OCI-LY7 (cell line): ENCODE data around the gene PRKD3. TPM values are rescaled to one million over a fixed set of nuclear protein-coding genes. Genes with fewer than 3 reads are reported as not detected.

ENCODE experiments used
- BruUV-seq: library from RNA; stranded (reverse); fragments of 400-500 nt; replicated peaks from 2 replicates; lab custom pipeline; 2021; lab: Mats Ljungman, UMichigan
- CTCF ChIA-PET: fragments of 300-600 bp; sonication (Branson Sonifier 250); formaldehyde crosslinking; loops from one replicate; lab custom pipeline; 2022; ENCODE audit warnings: antibody characterized with exemption; ENCODE audit not compliant: unreplicated experiment; lab: Charles Lee
- POLR2A ChIA-PET: fragments of 300-600 bp; sonication (Branson Sonifier 250); formaldehyde crosslinking; loops from one replicate; lab custom pipeline; 2022; ENCODE audit warnings: antibody characterized with exemption; lab: Charles Lee
- DNase-seq: peaks from one replicate; pipeline ENCODE4 v3.0.0-alpha.2; 2015; ENCODE audit warnings: low spot score
- H2AFZ ChIP-seq: fragments of 200-600 bp; sonication (generic), shearing (Covaris generic); 2 replicates; pipeline ENCODE4 v1.6.1; 2014; ENCODE audit warnings: mild to moderate bottlenecking, antibody characterized with exemption, low read length, moderate library complexity
- H3K27ac ChIP-seq: fragments of 200-600 bp; sonication (generic); 2 replicates; pipeline ENCODE4 v1.5.1; 2014; ENCODE audit warnings: mixed run types, low read depth, mild to moderate bottlenecking, moderate library complexity, low read length, inconsistent platforms; ENCODE audit not compliant: poor library complexity, severe bottlenecking
- H3K36me3 ChIP-seq: fragments of 200-600 bp; sonication (generic); 2 replicates; pipeline ENCODE4 v1.6.1; 2014; ENCODE audit warnings: mild to moderate bottlenecking, antibody characterized with exemption, low read length, moderate library complexity, mixed read lengths; ENCODE audit not compliant: insufficient read depth
- H3K4me1 ChIP-seq: fragments of 200-600 bp; sonication (generic); 2 replicates; pipeline ENCODE4 v1.5.1; 2014; ENCODE audit warnings: mild to moderate bottlenecking, low read length; ENCODE audit not compliant: insufficient read depth, poor library complexity, severe bottlenecking
- H3K4me2 ChIP-seq: fragments of 200-600 bp; sonication (generic); 2 replicates; pipeline ENCODE4 v1.6.1; 2014; ENCODE audit warnings: mild to moderate bottlenecking, low read length
- H3K4me3 ChIP-seq: fragments of 200-600 bp; sonication (generic); 2 replicates; pipeline ENCODE4 v1.5.1; 2014; ENCODE audit warnings: mild to moderate bottlenecking, low read depth, low read length; ENCODE audit not compliant: poor library complexity, severe bottlenecking
- H3K79me2 ChIP-seq: fragments of 200-600 bp; sonication (generic); 2 replicates; pipeline ENCODE4 v1.6.1; 2016; ENCODE audit warnings: low read depth, mild to moderate bottlenecking, low read length, moderate library complexity, mixed read lengths; ENCODE audit not compliant: insufficient read depth
- H3K9me2 ChIP-seq: fragments of 200-600 bp; sonication (generic); 2 replicates; pipeline ENCODE4 v1.6.1; 2016; ENCODE audit warnings: mild to moderate bottlenecking, low read length, mixed read lengths; ENCODE audit not compliant: insufficient read depth
- H3K9me3 ChIP-seq: fragments of 200-600 bp; sonication (generic); 2 replicates; pipeline ENCODE4 v1.6.1; 2014; ENCODE audit warnings: mild to moderate bottlenecking, mixed run types, low read length, mixed read lengths
- H4K20me1 ChIP-seq: fragments of 200-600 bp; sonication (generic); 2 replicates; pipeline ENCODE4 v1.6.1; 2014; ENCODE audit warnings: mild to moderate bottlenecking, antibody characterized with exemption, low read length, moderate library complexity, mixed read lengths; ENCODE audit not compliant: insufficient read depth
- EZH2phosphoT487 ChIP-seq: fragments of 200-600 bp; sonication (generic); IDR thresholded peaks from 2 replicates; pipeline ENCODE4 v1.6.1; 2018; ENCODE audit warnings: low read depth, borderline replicate concordance, mild to moderate bottlenecking, mixed run types, antibody characterized with exemption, low read length, moderate library complexity, mixed read lengths
- intact Hi-C: fragments of 100-400 bp; cut with micrococcal nuclease; formaldehyde crosslinking; loops from one replicate; pipeline ENCODE4 v1.10.0; 2022; ENCODE audit not compliant: unreplicated experiment
- total RNA-seq, 2 experiments: library from RNA; depleted of rRNA in 1 of 2; stranded (reverse); fragments of >200 nt in 1 of 2; shearing (Covaris generic) in 1 of 2; gene quantifications; 2 replicates each; pipeline ENCODE4 v1.2.3, GENCODE V29; 2014 to 2022
- TF ChIP-seq, protein P1 (sequence below): fragments of 200-600 bp; sonication (generic); conservative IDR thresholded peaks from 2 replicates; pipeline ENCODE4 v1.5.1; 2014; ENCODE audit warnings: mild to moderate bottlenecking, antibody characterized with exemption, low read length, moderate library complexity, mixed read lengths

The PRKD3 gene
- total RNA-seq, 2 experiments from 2014 or later = 74.3 to 174 TPM

DNA sequence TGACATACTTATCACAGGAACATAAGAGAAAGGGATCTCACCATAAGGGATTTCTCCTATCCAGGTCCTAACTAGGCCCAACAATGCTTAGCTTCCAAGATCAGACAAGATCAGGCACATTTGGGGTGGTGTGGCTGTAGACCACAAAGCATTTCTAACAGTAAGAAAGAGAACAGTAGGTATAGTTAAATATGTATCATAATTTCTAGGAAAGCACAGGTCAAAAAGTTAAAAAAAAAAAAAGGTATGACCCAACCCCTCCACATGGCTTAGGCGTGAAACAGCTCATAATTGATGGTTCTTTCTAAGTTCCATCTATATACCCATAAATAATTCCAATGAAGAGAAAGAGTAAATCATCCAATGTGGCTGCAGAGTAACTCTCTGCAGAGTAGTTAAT lies 6.9 kb downstream of the PRKD3 start:
- DNase-seq = no peak
- intact Hi-C loops = loop anchor here (1.0 kb wide), 1 partner anchor 20 kb away; no protein-coding TSS in a partner anchor
- ChIA-PET CTCF (interaction anchor here (0.5 kb wide), 1 partner anchor 32 kb away, joined by 3 read pairs; no protein-coding TSS in a partner anchor), POLR2A (interaction anchor here (0.6 to 17.9 kb wide), 12 partner anchors 10 to 339 kb away, joined by 3 to 365 read pairs (median 8); no protein-coding TSS in a partner anchor)
- H3K4me3 ChIP-seq = peak overlapping the region; percentile 98
- peaks cover 100% of the 10 kb centered on the region for H3K79me2 ChIP-seq
- H3K4me2 ChIP-seq = peak overlapping the region; percentile 96
- H3K36me3 ChIP-seq = peaks cover 93% of the 10 kb centered on the region
- peaks cover 53% of the 10 kb centered on the region for H4K20me1 ChIP-seq
- no TSS peak for BruUV-seq
- no peaks in the 10 kb centered on the region for H3K9me2 ChIP-seq
- no peaks in the 10 kb centered on the region for H3K9me3 ChIP-seq
- H3K4me1 ChIP-seq = peaks cover 96% of the 10 kb centered on the region
- TF ChIP-seq, protein P1, sequence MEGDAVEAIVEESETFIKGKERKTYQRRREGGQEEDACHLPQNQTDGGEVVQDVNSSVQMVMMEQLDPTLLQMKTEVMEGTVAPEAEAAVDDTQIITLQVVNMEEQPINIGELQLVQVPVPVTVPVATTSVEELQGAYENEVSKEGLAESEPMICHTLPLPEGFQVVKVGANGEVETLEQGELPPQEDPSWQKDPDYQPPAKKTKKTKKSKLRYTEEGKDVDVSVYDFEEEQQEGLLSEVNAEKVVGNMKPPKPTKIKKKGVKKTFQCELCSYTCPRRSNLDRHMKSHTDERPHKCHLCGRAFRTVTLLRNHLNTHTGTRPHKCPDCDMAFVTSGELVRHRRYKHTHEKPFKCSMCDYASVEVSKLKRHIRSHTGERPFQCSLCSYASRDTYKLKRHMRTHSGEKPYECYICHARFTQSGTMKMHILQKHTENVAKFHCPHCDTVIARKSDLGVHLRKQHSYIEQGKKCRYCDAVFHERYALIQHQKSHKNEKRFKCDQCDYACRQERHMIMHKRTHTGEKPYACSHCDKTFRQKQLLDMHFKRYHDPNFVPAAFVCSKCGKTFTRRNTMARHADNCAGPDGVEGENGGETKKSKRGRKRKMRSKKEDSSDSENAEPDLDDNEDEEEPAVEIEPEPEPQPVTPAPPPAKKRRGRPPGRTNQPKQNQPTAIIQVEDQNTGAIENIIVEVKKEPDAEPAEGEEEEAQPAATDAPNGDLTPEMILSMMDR = no peak
- no peak for TF ChIP-seq EZH2phosphoT487
- H2AFZ ChIP-seq = no peak overlapping the region
- peak overlapping the region; percentile 74 for H3K27ac ChIP-seq

DNA sequence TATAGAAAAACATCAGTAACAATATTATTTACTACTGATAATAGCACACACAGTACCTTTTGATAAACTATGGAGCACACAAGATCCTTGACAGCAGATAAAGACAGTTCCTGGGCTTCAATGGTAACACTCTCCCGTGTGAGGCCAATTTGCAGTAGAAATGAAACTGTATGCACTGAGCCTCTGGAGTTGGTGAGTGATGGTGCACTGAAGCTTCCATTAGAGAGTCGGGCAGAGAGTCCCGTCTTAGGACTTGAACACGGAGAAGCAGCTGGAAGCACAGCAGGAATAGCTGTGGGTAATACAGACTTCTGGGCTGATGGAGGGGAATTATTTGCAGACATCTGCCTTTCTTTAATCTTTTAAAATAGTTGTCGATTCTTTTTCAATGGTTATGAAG lies 8.5 kb downstream of the PRKD3 start:
- intact Hi-C loops = loop anchor here (1.0 kb wide), 1 partner anchor 8 kb away; the partner anchor contains the start of gene PRKD3
- peak; percentile 42 for DNase-seq
- Histone ChIP-seq H3K79me2 (peaks cover 100% of the 10 kb centered on the region), H2AFZ (no peak overlapping the region), H3K36me3 (peaks cover 92% of the 10 kb centered on the region), H3K27ac (peak overlapping the region; percentile 32), H3K4me2 (peak overlapping the region; percentile 96), H3K4me3 (peak overlapping the region; percentile 98), H4K20me1 (peaks cover 51% of the 10 kb centered on the region), H3K4me1 (peaks cover 100% of the 10 kb centered on the region), H3K9me3 (no peaks in the 10 kb centered on the region), H3K9me2 (no peaks in the 10 kb centered on the region)
- BruUV-seq = no TSS peak
- TF ChIP-seq, protein P1 = no peak
- no peak for TF ChIP-seq EZH2phosphoT487
- POLR2A ChIA-PET = interaction anchor here (0.6 to 17.9 kb wide), 17 partner anchors 7 to 1597 kb away, joined by 3 to 365 read pairs (median 5); partner anchors contain the start of gene PRKD3
- CTCF ChIA-PET = no interaction called here

DNA sequence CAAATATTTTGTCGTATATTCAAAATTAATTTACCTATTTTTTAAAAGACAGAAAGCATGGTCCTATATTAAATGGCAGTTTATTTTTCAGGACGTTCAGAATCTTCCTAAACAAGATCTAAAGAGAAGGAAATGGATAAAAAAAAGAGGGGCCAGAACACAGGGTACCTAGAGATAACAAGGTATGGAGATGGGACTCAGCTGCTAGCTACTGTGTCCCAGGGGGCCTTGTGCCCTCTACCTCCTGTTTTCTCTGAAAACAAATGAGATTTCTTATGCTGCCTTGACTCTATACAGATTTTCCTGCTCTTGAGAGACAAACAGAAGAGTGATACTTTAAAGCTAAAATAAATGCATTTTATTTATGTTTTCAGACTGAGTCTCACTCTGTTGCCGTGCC lies 9.3 kb downstream of the PRKD3 start:
- no peaks in the 10 kb centered on the region for H3K9me2 ChIP-seq
- H3K4me3 ChIP-seq = peak overlapping the region; percentile 98
- H3K36me3 ChIP-seq = peaks cover 92% of the 10 kb centered on the region
- peak overlapping the region; percentile 96 for H3K4me2 ChIP-seq
- BruUV-seq = no TSS peak
- ChIA-PET POLR2A (interaction anchor here (0.6 to 17.9 kb wide), 10 partner anchors 8 to 1598 kb away, joined by 3 to 365 read pairs (median 17); partner anchors contain the start of gene PRKD3), CTCF (interaction anchor here (1.0 kb wide), 1 partner anchor 62 kb away, joined by 3 read pairs; no protein-coding TSS in a partner anchor)
- H4K20me1 ChIP-seq = peaks cover 54% of the 10 kb centered on the region
- H3K9me3 ChIP-seq = no peaks in the 10 kb centered on the region
- intact Hi-C loops = no loop called here
- H2AFZ ChIP-seq = no peak overlapping the region
- TF ChIP-seq EZH2phosphoT487 = no peak
- TF ChIP-seq, protein P1 = no peak
- peak; percentile 44 for DNase-seq
- peaks cover 100% of the 10 kb centered on the region for H3K79me2 ChIP-seq
- H3K27ac ChIP-seq = peak overlapping the region; percentile 32
- H3K4me1 ChIP-seq = peaks cover 100% of the 10 kb centered on the region
